Adrenal gland (tissue), 12 donors: ENCODE data around the gene UBQLN1. TPM values are rescaled to one million over a fixed set of nuclear protein-coding genes. Genes with fewer than 3 reads are reported as not detected.

Experiments
- DNase-seq, 7 donors: peaks; one replicate each; pipeline ENCODE4 v3.0.0-alpha.2; 2019 to 2020
- H3K27ac ChIP-seq, 5 donors: fragments of 200-600 bp; sonication (generic) in 4 of 5; 1 replicate in 3 of 5; 2 replicates in 2 of 5; pipeline versions ENCODE4 v1.5.1 to v1.8.0; 2016 to 2020; ENCODE audit warnings: mild to moderate bottlenecking in 1 of 5
- H3K27me3 ChIP-seq: fragments of 200-600 bp; 2 replicates; pipeline ENCODE4 v1.8.0; 2021
- H3K36me3 ChIP-seq, 2 donors: fragments of 200-600 bp; replicated peaks in 1 of 2; 1 replicate in 1 of 2; 2 replicates in 1 of 2; pipeline versions ENCODE4 v1.5.1 to v1.8.0; 2018 to 2022
- H3K4me1 ChIP-seq, 2 donors: fragments of 200-600 bp; replicated peaks in 1 of 2; 1 replicate in 1 of 2; 2 replicates in 1 of 2; pipeline versions ENCODE4 v1.5.1 to v1.8.0; 2018 to 2021
- H3K4me3 ChIP-seq, 4 donors: fragments of 200-600 bp; sonication (generic) in 3 of 4; one replicate each; pipeline ENCODE4 v1.5.1; 2016 to 2018
- H3K9me3 ChIP-seq, 3 donors: fragments of 200-600 bp; sonication (generic) in 1 of 3; replicated peaks in 1 of 3; 1 replicate in 2 of 3; 2 replicates in 1 of 3; pipeline versions ENCODE4 v1.5.1 to v1.8.0; 2016 to 2021
- CTCF ChIP-seq, 6 experiments: fragments of 450-650 bp in 4 of 6; fragments of 200-600 bp in 2 of 6; sonication (generic) in 1 of 6; IDR thresholded peaks; 1 replicate in 5 of 6; 2 replicates in 1 of 6; pipeline versions ENCODE4 v1.5.1 to v1.8.0; 2016 to 2021; ENCODE audit warnings: antibody characterized with exemption in 6 of 6, mild to moderate bottlenecking in 2 of 6, moderate library complexity in 1 of 6
- POLR2A ChIP-seq, 2 donors: fragments of 450-650 bp; IDR thresholded peaks; one replicate each; pipeline ENCODE4 v1.6.1; 2017; ENCODE audit warnings: antibody characterized with exemption in 2 of 2, mild to moderate bottlenecking in 2 of 2, moderate library complexity in 1 of 2
- WGBS, 4 donors: extraction: QIAGEN DNeasy Blood & Tissue Kit in 2 of 4; methylation state at CpG; one replicate each; pipeline versions ENCODE4 v1.1.5 to v1.1.7; 2013 to 2017; 5-methylcytosine and 5-hydroxymethylcytosine counted together
- intact Hi-C, 2 donors: fragments of 100-400 bp; cut with DNase I; formaldehyde crosslinking; loops; one replicate each; pipeline versions ENCODE4 v1.14.1 to v1.15.0; 2022 to 2023
- polyA plus RNA-seq, 3 donors: library from polyadenylated mRNA; stranded (reverse); fragments of 200-250 nt in 2 of 3; fragments of 350-450 nt in 1 of 3; fragmentation: Illumina TruSeq in 1 of 3; extraction: RNeasy Lipid Tissue Mini Kit (QIAGEN cat#74804) in 1 of 3; gene quantifications; one replicate each; pipeline ENCODE4 v1.2.3, GENCODE V29; 2013 to 2014
- total RNA-seq, 9 donors: library from RNA; depleted of rRNA in 4 of 9; stranded (reverse); fragments of >200 nt in 4 of 9; fragments of 120-200 nt in 1 of 9; fragmentation: NEBNext Ultra II Directional in 1 of 9; extraction: Animal tissue kit (Norgen Biotek cat#: 25700) in 1 of 9; gene quantifications; one replicate each; pipeline versions ENCODE4 v1.1.0 to v1.2.4, GENCODE V29; 2013 to 2023
- donor health status: healthy with polysubstance abuse.
- donor health status: Bipolar disorder and iron deficiency.
- donor health status: DM: yes; HTN: yes; CAD: no.
- donor health status: DM: no; HTN: no; CAD: no.
- donor health status: DM: no; HTN: no; CAD: no.
- donor health status: DM: yes; HTN: yes; CAD: no.

UBQLN1 gene
- total and polyA plus RNA-seq, 12 donors, result 23.7 to 243 (median 110) TPM

- Histone ChIP-seq H3K27ac (no peak overlapping the region), H3K4me3 (no peak overlapping the region), H3K36me3 (no peaks in the 10 kb centered on the region), H3K4me1 (no peaks in the 10 kb centered on the region), H3K27me3 (no peaks in the 10 kb centered on the region), H3K9me3 (no peaks in the 10 kb centered on the region)
- TF ChIP-seq CTCF (IDR thresholded peaks at IDR 0.05) (no peak), POLR2A (IDR thresholded peaks at IDR 0.05) (no peak)
- intact Hi-C loops, result no loop called here
- 80 to 90% (median 83%) methylated on average over 4 of the region's 4 CpGs for WGBS, 4 donors
- DNase-seq, result no peak
Measured at GRCh38 chr9:83649515-83649914, 58.2 kb downstream of the UBQLN1 start.

DNA sequence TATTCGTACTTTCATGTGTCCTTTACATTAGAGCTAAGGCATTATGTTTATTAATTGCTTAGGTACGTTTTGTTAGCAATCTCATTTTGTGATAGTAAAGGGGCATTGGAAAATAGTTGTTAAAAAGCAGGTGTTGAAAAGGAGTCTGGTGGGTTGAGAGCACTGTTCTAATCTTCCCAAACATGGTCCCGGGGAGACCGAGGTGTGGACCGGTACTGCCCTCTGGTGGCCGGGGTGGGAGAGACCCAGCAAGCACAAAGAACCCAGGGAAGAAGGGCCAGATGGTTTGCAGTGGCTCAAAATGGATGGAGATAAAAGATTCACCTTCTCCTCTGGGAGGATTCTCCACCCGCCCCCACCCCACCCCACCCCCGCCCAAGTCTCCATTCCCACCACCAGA, 58.7 kb downstream of the UBQLN1 start:
- WGBS, 4 donors, result 34 to 45% (median 38%) methylated on average over 8 of the region's 8 CpGs
- Histone ChIP-seq H3K27me3 (no peaks in the 10 kb centered on the region), H3K9me3 (no peaks in the 10 kb centered on the region), H3K36me3 (no peaks in the 10 kb centered on the region), H3K27ac (no peak overlapping the region), H3K4me1 (no peaks in the 10 kb centered on the region), H3K4me3 (no peak overlapping the region)
- intact Hi-C loops, result no loop called here
- DNase-seq, result peak; percentile 67 to 85 (median 71)
- TF ChIP-seq CTCF (IDR thresholded peaks at IDR 0.05), result peak; percentile 67 to 80 (median 74)
- TF ChIP-seq POLR2A (IDR thresholded peaks at IDR 0.05), result no peak

- H3K9me3 ChIP-seq, result no peaks in the 10 kb centered on the region
- no peak overlapping the region for H3K4me3 ChIP-seq
- no peaks in the 10 kb centered on the region for H3K36me3 ChIP-seq
- H3K4me1 ChIP-seq, result no peaks in the 10 kb centered on the region
- no peaks in the 10 kb centered on the region for H3K27me3 ChIP-seq
- no peak overlapping the region for H3K27ac ChIP-seq
- no peak for DNase-seq
- intact Hi-C loops, result no loop called here
- no peak for TF ChIP-seq CTCF (IDR thresholded peaks at IDR 0.05)
- no peak for TF ChIP-seq POLR2A (IDR thresholded peaks at IDR 0.05)
- 76 to 85% (median 85%) methylated on average over 8 of the region's 8 CpGs for WGBS, 4 donors
Measured at GRCh38 chr9:83646500-83647239, 61.1 kb downstream of the UBQLN1 start.

- Histone ChIP-seq H3K36me3 (no peaks in the 10 kb centered on the region), H3K4me3 (no peak overlapping the region), H3K27ac (no peak overlapping the region), H3K27me3 (no peaks in the 10 kb centered on the region), H3K4me1 (no peaks in the 10 kb centered on the region), H3K9me3 (no peaks in the 10 kb centered on the region)
- DNase-seq, result no peak
- TF ChIP-seq CTCF (IDR thresholded peaks at IDR 0.05) (no peak), POLR2A (IDR thresholded peaks at IDR 0.05) (no peak)
- WGBS, 4 donors, result 76 to 89% (median 85%) methylated on average over 4 of the region's 4 CpGs
- intact Hi-C loops, result no loop called here
Measured at GRCh38 chr9:83642793-83643192, 65.0 kb downstream of the UBQLN1 start.
